Keratinocyte (primary cell): ENCODE data around the gene CDHR2. TPM values are rescaled to one million over a fixed set of nuclear protein-coding genes. Genes with fewer than 3 reads are reported as not detected.

Experiments
- DNase-seq: peaks from one replicate; pipeline ENCODE4 v3.0.0-alpha.2; 2011; ENCODE audit warnings: low read depth, missing footprints, low spot score
- FAIRE-seq: peaks from 2 replicates; lab custom pipeline; 2011; peaks lifted over from hg19 to GRCh38; lab: Jason Lieb, UNC
- H2AFZ ChIP-seq: 2 replicates; pipeline ENCODE4 v1.6.0; 2012; ENCODE audit warnings: low read length, control low read depth, inconsistent platforms; ENCODE audit not compliant: control insufficient read depth
- H3K27ac ChIP-seq: 2 replicates; pipeline ENCODE4 v1.5.1; 2011; ENCODE audit warnings: low read length; ENCODE audit not compliant: control insufficient read depth, insufficient read depth
- H3K27me3 ChIP-seq: 3 replicates; pipeline ENCODE4 v1.6.0; 2011; ENCODE audit warnings: low read length; ENCODE audit not compliant: control insufficient read depth, insufficient read depth; ENCODE audit errors: extremely low read depth
- H3K36me3 ChIP-seq, 2 experiments: 2 replicates in 1 of 2; 3 replicates in 1 of 2; pipeline ENCODE4 v1.5.1; 2011; ENCODE audit warnings: low read length in 2 of 2, mild to moderate bottlenecking in 1 of 2; ENCODE audit not compliant: control insufficient read depth in 2 of 2, insufficient read depth in 2 of 2; ENCODE audit errors: extremely low read depth in 1 of 2
- H3K4me1 ChIP-seq: 3 replicates; pipeline ENCODE4 v1.5.1; 2011; ENCODE audit warnings: low read length; ENCODE audit not compliant: control insufficient read depth, insufficient read depth; ENCODE audit errors: extremely low read depth
- H3K4me2 ChIP-seq: 3 replicates; pipeline ENCODE4 v1.6.0; 2011; ENCODE audit warnings: low read depth, low read length; ENCODE audit not compliant: control insufficient read depth, insufficient read depth; ENCODE audit errors: extremely low read depth
- H3K4me3 ChIP-seq, 3 experiments: fragments of 200-600 bp in 1 of 3; sonication (generic) in 1 of 3; 2 replicates in 2 of 3; 3 replicates in 1 of 3; pipeline ENCODE4 v1.5.1; 2011 to 2016; ENCODE audit warnings: low read length in 3 of 3, mild to moderate bottlenecking in 3 of 3, control low read depth in 2 of 3, inconsistent platforms in 1 of 3, low read depth in 1 of 3, mixed read lengths in 1 of 3, mixed run types in 1 of 3, moderate library complexity in 1 of 3; ENCODE audit not compliant: control insufficient read depth in 2 of 3, insufficient read depth in 2 of 3; ENCODE audit errors: extremely low read depth in 1 of 3
- H3K79me2 ChIP-seq: 2 replicates; pipeline ENCODE4 v1.6.0; 2012; ENCODE audit warnings: low read length; ENCODE audit not compliant: control insufficient read depth, insufficient read depth
- H3K9ac ChIP-seq: 3 replicates; pipeline ENCODE4 v1.6.0; 2011; ENCODE audit warnings: low read length; ENCODE audit not compliant: control insufficient read depth, insufficient read depth; ENCODE audit errors: extremely low read depth
- H3K9me1 ChIP-seq: 3 replicates; pipeline ENCODE4 v1.6.0; 2011; ENCODE audit warnings: low read length; ENCODE audit not compliant: control insufficient read depth, insufficient read depth; ENCODE audit errors: extremely low read depth
- H3K9me3 ChIP-seq: 2 replicates; pipeline ENCODE4 v1.5.1; 2012; ENCODE audit warnings: low read depth, low read length; ENCODE audit not compliant: control insufficient read depth
- H4K20me1 ChIP-seq: 3 replicates; pipeline ENCODE4 v1.6.0; 2011; ENCODE audit warnings: low read length; ENCODE audit not compliant: control insufficient read depth, insufficient read depth; ENCODE audit errors: extremely low read depth
- EZH2 ChIP-seq: IDR thresholded peaks from one replicate; pipeline ENCODE4 v1.6.1; 2012; ENCODE audit warnings: inconsistent platforms, mild to moderate bottlenecking, low read length, moderate library complexity
- dilution Hi-C: fragments of 300-500 bp; cut with MboI; formaldehyde crosslinking; loops from one replicate; pipeline ENCODE4 v1.7.0; 2020; ENCODE audit warnings: low sequenced_read_pairs; ENCODE audit not compliant: extremely low pct_ligation_motif_present
- polyA plus RNA-seq, 5 experiments: library from polyadenylated mRNA; depleted of rRNA in 3 of 5; stranded (reverse) in 3 of 5; stranded (forward) in 1 of 5; unstranded in 1 of 5; fragments of >200 nt; gene quantifications; 1 replicate in 1 of 5; 2 replicates in 3 of 5; 3 replicates in 1 of 5; pipeline versions ENCODE4 v1.2.1 to v1.2.3, GENCODE V29; 2011 to 2012; ENCODE audit warnings: missing spikeins in 2 of 5, low read depth in 1 of 5, low replicate concordance in 1 of 5
- TF ChIP-seq, protein P1 (sequence below), 3 experiments: IDR thresholded peaks in 1 of 3; conservative IDR thresholded peaks in 1 of 3; optimal IDR thresholded peaks in 1 of 3; 2 replicates in 2 of 3; 3 replicates in 1 of 3; pipeline versions ENCODE3 to v1.5.1; 2011; ENCODE audit warnings: low read length in 3 of 3, mild to moderate bottlenecking in 3 of 3, moderate library complexity in 2 of 3, control low read depth in 1 of 3, inconsistent platforms in 1 of 3; ENCODE audit not compliant: insufficient read depth in 2 of 3; ENCODE audit errors: extremely low read depth in 1 of 3

Gene CDHR2
- polyA plus RNA-seq, 1 donor (not counting 4 experiments of a cell fraction or from before 2014, with no cell fraction given) = not detected

DNA sequence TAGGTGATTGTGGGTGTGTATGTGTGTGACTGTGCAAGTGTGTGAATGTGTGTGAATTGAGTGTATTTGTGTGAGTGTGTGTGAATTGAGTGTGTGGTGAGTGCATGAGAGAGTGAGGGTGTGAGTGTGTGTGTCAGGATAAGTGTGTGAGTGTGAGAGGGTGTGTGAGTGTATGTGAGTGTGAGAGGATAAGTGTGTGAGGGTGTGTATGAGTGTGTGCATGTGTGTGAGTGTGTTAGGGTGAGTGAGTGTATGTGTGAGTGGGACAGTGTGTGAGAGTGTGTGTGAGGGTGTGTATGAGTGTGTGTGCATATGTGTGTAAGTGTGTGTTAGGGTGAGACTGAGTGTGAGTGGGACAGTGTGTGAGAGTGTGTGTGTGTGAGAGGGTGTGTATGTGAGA is 39.2 kb downstream of the CDHR2 start:
- TF ChIP-seq EZH2 = no peak
- TF ChIP-seq, protein P1, sequence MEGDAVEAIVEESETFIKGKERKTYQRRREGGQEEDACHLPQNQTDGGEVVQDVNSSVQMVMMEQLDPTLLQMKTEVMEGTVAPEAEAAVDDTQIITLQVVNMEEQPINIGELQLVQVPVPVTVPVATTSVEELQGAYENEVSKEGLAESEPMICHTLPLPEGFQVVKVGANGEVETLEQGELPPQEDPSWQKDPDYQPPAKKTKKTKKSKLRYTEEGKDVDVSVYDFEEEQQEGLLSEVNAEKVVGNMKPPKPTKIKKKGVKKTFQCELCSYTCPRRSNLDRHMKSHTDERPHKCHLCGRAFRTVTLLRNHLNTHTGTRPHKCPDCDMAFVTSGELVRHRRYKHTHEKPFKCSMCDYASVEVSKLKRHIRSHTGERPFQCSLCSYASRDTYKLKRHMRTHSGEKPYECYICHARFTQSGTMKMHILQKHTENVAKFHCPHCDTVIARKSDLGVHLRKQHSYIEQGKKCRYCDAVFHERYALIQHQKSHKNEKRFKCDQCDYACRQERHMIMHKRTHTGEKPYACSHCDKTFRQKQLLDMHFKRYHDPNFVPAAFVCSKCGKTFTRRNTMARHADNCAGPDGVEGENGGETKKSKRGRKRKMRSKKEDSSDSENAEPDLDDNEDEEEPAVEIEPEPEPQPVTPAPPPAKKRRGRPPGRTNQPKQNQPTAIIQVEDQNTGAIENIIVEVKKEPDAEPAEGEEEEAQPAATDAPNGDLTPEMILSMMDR (optimal IDR thresholded peaks at IDR 0.05 in 1 of 3, IDR thresholded peaks at IDR 0.05 in 1 of 3, conservative IDR thresholded peaks at IDR 0.05 in 1 of 3; ENCODE audit: extremely low read depth in 1 of 3, insufficient read depth in 2 of 3, low read length in 3 of 3) = no peak
- no peak overlapping the region for H3K4me3 ChIP-seq
- no peaks in the 10 kb centered on the region for H3K9me1 ChIP-seq
- FAIRE-seq (no peak), DNase-seq (no peak)
- H3K9ac ChIP-seq = no peak overlapping the region
- no peaks in the 10 kb centered on the region for H3K79me2 ChIP-seq
- H3K36me3 ChIP-seq = no peaks in the 10 kb centered on the region
- no peak overlapping the region for H3K4me2 ChIP-seq
- H2AFZ ChIP-seq = no peak overlapping the region
- H3K27me3 ChIP-seq = no peaks in the 10 kb centered on the region
- peaks cover 13% of the 10 kb centered on the region for H3K9me3 ChIP-seq
- H4K20me1 ChIP-seq = no peaks in the 10 kb centered on the region
- no peak overlapping the region for H3K27ac ChIP-seq
- peaks cover 8% of the 10 kb centered on the region for H3K4me1 ChIP-seq
- dilution Hi-C loops = no loop called here

DNA sequence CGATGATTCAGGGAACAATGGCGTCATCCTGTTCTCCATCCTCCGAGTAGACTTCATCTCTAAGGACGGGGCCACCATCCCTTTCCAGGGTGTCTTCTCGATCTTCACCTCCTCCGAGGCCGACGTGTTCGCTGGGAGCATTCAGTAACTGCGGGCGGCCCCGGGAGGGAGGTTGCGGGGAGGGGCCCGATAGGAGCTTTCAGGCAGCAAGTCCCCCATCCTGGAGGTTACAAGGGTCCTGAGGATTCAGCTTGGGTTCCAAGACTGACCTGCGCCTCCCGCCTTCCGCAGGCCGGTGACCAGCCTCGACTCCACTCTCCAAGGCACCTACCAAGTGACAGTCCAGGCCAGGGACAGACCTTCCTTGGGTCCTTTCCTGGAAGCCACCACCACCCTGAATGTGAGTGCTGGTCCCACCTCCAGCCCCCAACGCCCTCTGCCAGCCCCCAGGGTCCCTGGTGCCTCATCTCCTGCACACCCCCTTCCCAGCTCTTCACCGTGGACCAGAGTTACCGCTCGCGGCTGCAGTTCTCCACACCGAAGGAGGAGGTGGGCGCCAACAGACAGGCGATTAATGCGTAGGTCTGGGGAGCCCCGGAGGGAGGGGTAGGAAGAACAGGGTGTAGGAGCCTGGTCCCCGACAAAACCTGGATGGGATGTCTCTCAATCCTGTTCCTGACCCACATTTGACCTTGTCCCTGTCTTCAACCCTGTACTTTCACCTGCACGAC is 40.1 kb downstream of the CDHR2 start:
- H2AFZ ChIP-seq = no peak overlapping the region
- TF ChIP-seq EZH2 = no peak
- TF ChIP-seq, protein P1 (optimal IDR thresholded peaks at IDR 0.05 in 1 of 3, IDR thresholded peaks at IDR 0.05 in 1 of 3, conservative IDR thresholded peaks at IDR 0.05 in 1 of 3; ENCODE audit: extremely low read depth in 1 of 3, insufficient read depth in 2 of 3, low read length in 3 of 3) = no peak
- peaks cover 13% of the 10 kb centered on the region for H3K9me3 ChIP-seq
- H3K9me1 ChIP-seq = no peaks in the 10 kb centered on the region
- H3K4me1 ChIP-seq = peaks cover 8% of the 10 kb centered on the region
- H3K27me3 ChIP-seq = no peaks in the 10 kb centered on the region
- DNase-seq = no peak
- no peaks in the 10 kb centered on the region for H3K36me3 ChIP-seq
- no peaks in the 10 kb centered on the region for H3K79me2 ChIP-seq
- no peaks in the 10 kb centered on the region for H4K20me1 ChIP-seq
- no peak for FAIRE-seq
- H3K4me2 ChIP-seq = no peak overlapping the region
- no peak overlapping the region for H3K9ac ChIP-seq
- no peak overlapping the region for H3K27ac ChIP-seq
- dilution Hi-C loops = no loop called here
- no peak overlapping the region for H3K4me3 ChIP-seq
